HG03025 (cell line): ENCODE data around the gene MIER2.

Experiments
- ATAC-seq: cut with Tn5 transposase; IDR thresholded peaks from one replicate; pipeline ENCODE4 v1.9.1; 2021; ENCODE audit warnings: mild to moderate bottlenecking, moderate library complexity; ENCODE audit not compliant: unreplicated experiment, low FRiP score

The MIER2 gene

GRCh38 chr19:335486-336066 lies 9.0 kb downstream of the MIER2 start:
- no peak for ATAC-seq

- no peak for ATAC-seq
Measured at GRCh38 chr19:335072-335471, 9.5 kb downstream of the MIER2 start.

- no peak for ATAC-seq
Measured at GRCh38 chr19:334296-335071, 10.1 kb downstream of the MIER2 start.

GRCh38 chr19:330503-330902 lies 14.1 kb downstream of the MIER2 start:
- no peak for ATAC-seq

- no peak for ATAC-seq
Measured at GRCh38 chr19:329876-330275, 14.7 kb downstream of the MIER2 start.

- no peak for ATAC-seq
Measured at GRCh38 chr19:328025-328505, 16.5 kb downstream of the MIER2 start.

GRCh38 chr19:327291-328024 lies 17.1 kb downstream of the MIER2 start:
- ATAC-seq = no peak

GRCh38 chr19:326871-327270 lies 17.7 kb downstream of the MIER2 start:
- no peak for ATAC-seq

- ATAC-seq = no peak
Measured at GRCh38 chr19:325937-326565, 18.5 kb downstream of the MIER2 start.

GRCh38 chr19:325173-325936 lies 19.2 kb downstream of the MIER2 start:
- no peak for ATAC-seq

- ATAC-seq = no peak
Measured at GRCh38 chr19:324716-325115, 19.9 kb downstream of the MIER2 start.

GRCh38 chr19:322616-323015 lies 22.0 kb downstream of the MIER2 start:
- ATAC-seq = no peak

- ATAC-seq = no peak
Measured at GRCh38 chr19:318509-318774, 26.2 kb downstream of the MIER2 start.

GRCh38 chr19:317710-318508 lies 26.7 kb downstream of the MIER2 start:
- no peak for ATAC-seq

GRCh38 chr19:315811-316210 lies 28.8 kb downstream of the MIER2 start:
- ATAC-seq = no peak

- no peak for ATAC-seq
Measured at GRCh38 chr19:313988-314815, 30.4 kb downstream of the MIER2 start.

- no peak for ATAC-seq
Measured at GRCh38 chr19:313169-313987, 31.2 kb downstream of the MIER2 start.

GRCh38 chr19:311813-312261 lies 32.8 kb downstream of the MIER2 start:
- ATAC-seq = no peak
